Neuronal stem cell (in vitro differentiated cells): ENCODE data around the gene BRCA1.
"Not testable (repeated sequence)": the region's sequence is repeated elsewhere in the genome, so short reads cannot be mapped to it uniquely, and the experiment has no call there.

Experiments used
- DNase-seq: peaks from one replicate; pipeline ENCODE4 v3.0.0-alpha.2; 2013; ENCODE audit warnings: low spot score
- H2AFZ ChIP-seq: one replicate; pipeline ENCODE4 v1.6.1; 2013; ENCODE audit warnings: mild to moderate bottlenecking, low read length, inconsistent platforms
- H2AK5ac ChIP-seq: 2 replicates; pipeline ENCODE4 v1.6.1; 2013; ENCODE audit warnings: low read depth, mild to moderate bottlenecking, inconsistent platforms, low read length, moderate library complexity, mixed read lengths
- H2BK120ac ChIP-seq: 2 replicates; pipeline ENCODE4 v1.6.1; 2013; ENCODE audit warnings: low read depth, mild to moderate bottlenecking, inconsistent platforms, low read length, moderate library complexity, mixed read lengths
- H2BK12ac ChIP-seq: one replicate; pipeline ENCODE4 v1.6.1; 2013; ENCODE audit warnings: low read length, inconsistent platforms
- H2BK15ac ChIP-seq: 2 replicates; pipeline ENCODE4 v1.6.1; 2013; ENCODE audit warnings: mild to moderate bottlenecking, low read length, inconsistent platforms, mixed read lengths
- H2BK5ac ChIP-seq: one replicate; pipeline ENCODE4 v1.6.1; 2013; ENCODE audit warnings: inconsistent platforms, mild to moderate bottlenecking, low read length, moderate library complexity
- H3K14ac ChIP-seq: one replicate; pipeline ENCODE4 v1.6.1; 2013; ENCODE audit warnings: low read length, inconsistent platforms
- H3K18ac ChIP-seq: 2 replicates; pipeline ENCODE4 v1.6.1; 2013; ENCODE audit warnings: low read length, inconsistent platforms
- H3K23ac ChIP-seq: 2 replicates; pipeline ENCODE4 v1.6.1; 2013; ENCODE audit warnings: low read depth, mild to moderate bottlenecking, mixed read lengths, low read length, inconsistent platforms; ENCODE audit not compliant: poor library complexity
- H3K27ac ChIP-seq: replicated peaks from 3 replicates; pipeline ENCODE4 v1.5.1; 2013; ENCODE audit warnings: low read length, inconsistent platforms
- H3K27me3 ChIP-seq, 3 experiments: 2 replicates each; pipeline ENCODE4 v1.6.1; 2013; ENCODE audit warnings: low read length in 3 of 3, mild to moderate bottlenecking in 2 of 3, inconsistent platforms in 1 of 3, low read depth in 1 of 3, mixed read lengths in 1 of 3, moderate library complexity in 1 of 3; ENCODE audit not compliant: control insufficient read depth in 3 of 3, insufficient read depth in 3 of 3
- H3K36me3 ChIP-seq, 2 donors: replicated peaks in 1 of 2; 2 replicates each; pipeline ENCODE4 v1.6.1; 2013; ENCODE audit warnings: low read length in 2 of 2; ENCODE audit not compliant: control insufficient read depth in 2 of 2, insufficient read depth in 2 of 2
- H3K4ac ChIP-seq: 2 replicates; pipeline ENCODE4 v1.6.1; 2013; ENCODE audit warnings: inconsistent platforms, mild to moderate bottlenecking, low read length, moderate library complexity
- H3K4me1 ChIP-seq, 2 donors: 1 replicate in 1 of 2; 2 replicates in 1 of 2; pipeline ENCODE4 v1.6.1; 2013; ENCODE audit warnings: low read length in 2 of 2, low read depth in 1 of 2; ENCODE audit not compliant: control insufficient read depth in 2 of 2, insufficient read depth in 1 of 2
- H3K4me2 ChIP-seq: one replicate; pipeline ENCODE4 v1.6.1; 2013; ENCODE audit warnings: mild to moderate bottlenecking, low read length, inconsistent platforms; ENCODE audit not compliant: insufficient read depth, poor library complexity, severe bottlenecking
- H3K4me3 ChIP-seq, 2 donors: 2 replicates each; pipeline ENCODE4 v1.5.1; 2013; ENCODE audit warnings: low read length in 2 of 2, mild to moderate bottlenecking in 2 of 2, inconsistent platforms in 1 of 2, moderate library complexity in 1 of 2
- H3K79me1 ChIP-seq: one replicate; pipeline ENCODE4 v1.6.1; 2013; ENCODE audit warnings: low read depth, mild to moderate bottlenecking, inconsistent platforms, low read length, moderate library complexity
- H3K9ac ChIP-seq: one replicate; pipeline ENCODE4 v1.6.1; 2013; ENCODE audit warnings: mild to moderate bottlenecking, low read depth, low read length, inconsistent platforms; ENCODE audit not compliant: poor library complexity
- H3K9me3 ChIP-seq, 2 donors: replicated peaks in 1 of 2; 2 replicates each; pipeline versions ENCODE3 to v1.6.1; 2013; ENCODE audit warnings: low read length in 2 of 2, mild to moderate bottlenecking in 2 of 2, inconsistent platforms in 1 of 2, low read depth in 1 of 2, mixed read lengths in 1 of 2, moderate library complexity in 1 of 2; ENCODE audit not compliant: control insufficient read depth in 2 of 2, insufficient read depth in 1 of 2
- H4K8ac ChIP-seq: one replicate; pipeline ENCODE4 v1.6.1; 2013; ENCODE audit warnings: low read depth, mild to moderate bottlenecking, inconsistent platforms, low read length, moderate library complexity
- H4K91ac ChIP-seq: one replicate; pipeline ENCODE4 v1.6.1; 2013; ENCODE audit warnings: low read length, low read depth, mild to moderate bottlenecking, inconsistent platforms; ENCODE audit not compliant: poor library complexity
- WGBS, 2 donors: extraction: QIAGEN DNeasy Blood & Tissue Kit; methylation state at CpG; one replicate each; pipeline ENCODE4 v1.1.7; 2013; ENCODE audit warnings: missing lambda C conversion rate in 2 of 2, mixed read lengths in 1 of 2; ENCODE audit not compliant: insufficient read length in 2 of 2, insufficient replicate concordance in 1 of 2; ENCODE audit errors: extremely low coverage in 2 of 2; 5-methylcytosine and 5-hydroxymethylcytosine counted together

The BRCA1 gene

GRCh38 chr17:43138531-43138930 lies 13.4 kb upstream of the BRCA1 start:
- not testable (repeated sequence) for H3K4me2 ChIP-seq, H3K4me1 ChIP-seq, H3K4ac ChIP-seq, H3K23ac ChIP-seq, H3K18ac ChIP-seq, H3K9ac ChIP-seq, H3K4me3 ChIP-seq, H3K9me3 ChIP-seq, DNase-seq, H2BK12ac ChIP-seq, H4K8ac ChIP-seq, H4K91ac ChIP-seq, H2BK5ac ChIP-seq, H2AFZ ChIP-seq, H2BK120ac ChIP-seq, H3K27me3 ChIP-seq, H3K27ac ChIP-seq, H3K79me1 ChIP-seq, H2AK5ac ChIP-seq, H3K14ac ChIP-seq, H2BK15ac ChIP-seq
- peaks cover 5 to 43% of the 10 kb centered on the region in 2 donors for H3K36me3 ChIP-seq
- WGBS, 2 donors = no CpG with 5 or more reads among the region's 4 CpGs

- peaks cover 2 to 48% of the 10 kb centered on the region in 2 donors for H3K36me3 ChIP-seq
- not testable (repeated sequence) for H3K14ac ChIP-seq, DNase-seq, H3K23ac ChIP-seq, H4K8ac ChIP-seq, H3K79me1 ChIP-seq, H2BK12ac ChIP-seq, H2BK120ac ChIP-seq, H3K27ac ChIP-seq, H2BK5ac ChIP-seq, H3K18ac ChIP-seq, H2AK5ac ChIP-seq, H3K9me3 ChIP-seq, H3K4me2 ChIP-seq, H2AFZ ChIP-seq, H2BK15ac ChIP-seq, H3K4me1 ChIP-seq, H3K27me3 ChIP-seq, H3K9ac ChIP-seq, H3K4me3 ChIP-seq, H3K4ac ChIP-seq, H4K91ac ChIP-seq
- WGBS, 2 donors = no CpG with 5 or more reads among the region's 3 CpGs
Observed at GRCh38 chr17:43136574-43136973, 11.4 kb upstream of the BRCA1 start.

- no CpG with 5 or more reads among the region's 19 CpGs for WGBS, 2 donors
- no peak overlapping the region for H3K9ac ChIP-seq
- H3K4me2 ChIP-seq = no peak overlapping the region
- H3K4me1 ChIP-seq = peaks cover 0 to 3% of the 10 kb centered on the region in 2 donors
- H3K79me1 ChIP-seq = no peaks in the 10 kb centered on the region
- H3K27me3 ChIP-seq = no peaks in the 10 kb centered on the region
- H2BK15ac ChIP-seq = no peak overlapping the region
- H2AK5ac ChIP-seq = no peak overlapping the region
- H3K27ac ChIP-seq = no peak overlapping the region
- no peak overlapping the region for H4K91ac ChIP-seq
- no peak overlapping the region for H3K4ac ChIP-seq
- H2AFZ ChIP-seq = no peak overlapping the region
- no peak overlapping the region for H3K18ac ChIP-seq
- H2BK12ac ChIP-seq = no peak overlapping the region
- H3K23ac ChIP-seq = no peak overlapping the region
- no peak overlapping the region for H3K4me3 ChIP-seq
- H3K9me3 ChIP-seq = peaks cover 0 to 1% of the 10 kb centered on the region in 2 donors
- H2BK5ac ChIP-seq = no peak overlapping the region
- no peak for DNase-seq
- H3K14ac ChIP-seq = no peak overlapping the region
- no peak overlapping the region for H2BK120ac ChIP-seq
- H4K8ac ChIP-seq = no peak overlapping the region
- H3K36me3 ChIP-seq = peaks cover 2 to 49% of the 10 kb centered on the region in 2 donors
Observed at GRCh38 chr17:43135454-43135819, 10.3 kb upstream of the BRCA1 start.

- no peak for DNase-seq
- H3K4me1 ChIP-seq = peaks cover 0 to 3% of the 10 kb centered on the region in 2 donors
Observed at GRCh38 chr17:43134774-43135453, 9.8 kb upstream of the BRCA1 start.

More at GRCh38 chr17:43134774-43135453, 9.8 kb upstream of the BRCA1 start:
- Histone ChIP-seq H3K9ac (no peak overlapping the region), H4K91ac (no peak overlapping the region), H3K14ac (no peak overlapping the region), H3K4me2 (no peak overlapping the region), H3K4ac (no peak overlapping the region), H4K8ac (no peak overlapping the region), H3K27ac (no peak overlapping the region), H3K4me3 (no peak overlapping the region), H3K23ac (no peak overlapping the region), H3K27me3 (no peaks in the 10 kb centered on the region), H2AFZ (no peak overlapping the region), H3K79me1 (no peaks in the 10 kb centered on the region), H2BK15ac (no peak overlapping the region), H3K18ac (no peak overlapping the region), H2AK5ac (no peak overlapping the region), H3K9me3 (peaks cover 0 to 1% of the 10 kb centered on the region in 2 donors), H2BK120ac (no peak overlapping the region), H2BK5ac (no peak overlapping the region), H3K36me3 (peaks cover 2 to 46% of the 10 kb centered on the region in 2 donors), H2BK12ac (no peak overlapping the region)
- WGBS, 2 donors = no CpG with 5 or more reads among the region's 25 CpGs
